PC-3 (cell line): ENCODE measurements around the gene FARS2.

ENCODE experiments used
- EZH2 ChIP-seq: fragments of 300-600 bp; sonication (generic); IDR thresholded peaks from one replicate; pipeline ENCODE4 v1.6.1; 2017; ENCODE audit warnings: antibody characterized with exemption, mild to moderate bottlenecking, low read length; ENCODE audit not compliant: unreplicated experiment
- TF ChIP-seq, protein P1 (sequence below): fragments of 300-600 bp; sonication (generic); conservative IDR thresholded peaks from 2 replicates; pipeline ENCODE4 v1.5.1; 2017; ENCODE audit warnings: antibody characterized with exemption, low read depth, mild to moderate bottlenecking, low read length

DNA sequence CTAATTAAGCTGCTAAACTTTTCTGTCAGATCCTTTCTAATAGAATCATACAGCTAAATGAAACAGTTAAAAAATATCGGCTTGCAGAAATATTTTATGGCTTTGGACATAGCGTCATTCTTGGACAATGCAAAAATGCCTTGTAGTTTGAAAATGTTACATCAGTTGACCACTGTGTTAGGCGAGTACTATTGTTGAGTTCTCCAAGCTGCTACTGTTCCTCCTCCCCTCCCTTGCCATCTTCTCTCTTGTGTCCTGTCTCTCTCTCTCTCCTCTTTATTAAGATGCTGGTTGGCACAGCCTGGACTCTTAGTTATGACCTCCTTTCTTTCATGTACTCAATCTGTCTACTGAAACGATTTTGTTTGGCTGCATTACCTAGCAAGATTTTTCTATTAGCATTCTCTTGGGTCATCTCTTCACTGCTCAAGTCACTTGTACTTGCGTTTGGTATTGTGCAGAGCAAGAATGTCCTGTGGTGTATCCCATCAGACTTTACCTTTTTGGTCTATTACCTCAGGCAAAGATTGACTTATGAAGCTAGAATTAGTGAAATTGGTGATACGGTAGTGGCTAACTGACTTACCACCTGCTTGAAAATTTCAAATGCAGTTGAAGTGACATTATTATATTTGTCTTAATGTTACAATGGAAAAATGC, 127.9 kb downstream of the FARS2 start:
- TF ChIP-seq, protein P1, sequence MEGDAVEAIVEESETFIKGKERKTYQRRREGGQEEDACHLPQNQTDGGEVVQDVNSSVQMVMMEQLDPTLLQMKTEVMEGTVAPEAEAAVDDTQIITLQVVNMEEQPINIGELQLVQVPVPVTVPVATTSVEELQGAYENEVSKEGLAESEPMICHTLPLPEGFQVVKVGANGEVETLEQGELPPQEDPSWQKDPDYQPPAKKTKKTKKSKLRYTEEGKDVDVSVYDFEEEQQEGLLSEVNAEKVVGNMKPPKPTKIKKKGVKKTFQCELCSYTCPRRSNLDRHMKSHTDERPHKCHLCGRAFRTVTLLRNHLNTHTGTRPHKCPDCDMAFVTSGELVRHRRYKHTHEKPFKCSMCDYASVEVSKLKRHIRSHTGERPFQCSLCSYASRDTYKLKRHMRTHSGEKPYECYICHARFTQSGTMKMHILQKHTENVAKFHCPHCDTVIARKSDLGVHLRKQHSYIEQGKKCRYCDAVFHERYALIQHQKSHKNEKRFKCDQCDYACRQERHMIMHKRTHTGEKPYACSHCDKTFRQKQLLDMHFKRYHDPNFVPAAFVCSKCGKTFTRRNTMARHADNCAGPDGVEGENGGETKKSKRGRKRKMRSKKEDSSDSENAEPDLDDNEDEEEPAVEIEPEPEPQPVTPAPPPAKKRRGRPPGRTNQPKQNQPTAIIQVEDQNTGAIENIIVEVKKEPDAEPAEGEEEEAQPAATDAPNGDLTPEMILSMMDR, result no peak
- TF ChIP-seq EZH2, result no peak
